GM12878 (cell line): ENCODE data around the gene SEC63. TPM values are rescaled to one million over a fixed set of nuclear protein-coding genes. Genes with fewer than 3 reads are reported as not detected.

Experiments used
- ATAC-seq: fragments of 200-7000 bp; cut with Tn5 transposase; 3 replicates; pipeline ENCODE4 v1.9.1; 2020; ENCODE audit warnings: mild to moderate bottlenecking, moderate library complexity
- BruUV-seq: library from RNA; stranded (reverse); fragments of 400-500 nt; replicated peaks from 2 replicates; lab custom pipeline; 2021; lab: Mats Ljungman, UMichigan
- CTCF ChIA-PET: fragments of 300-600 bp; sonication (Branson Sonifier 250); formaldehyde crosslinking; extraction: SDS; loops from one replicate; lab custom pipeline; 2021; ENCODE audit warnings: inconsistent platforms; lab: Yijun Ruan, JAX
- POLR2A ChIA-PET: fragments of 350-600 bp; formaldehyde crosslinking; extraction: SDS; loops from one replicate; lab custom pipeline; 2021; ENCODE audit warnings: inconsistent platforms; lab: Charles Lee
- RAD21 ChIA-PET: fragments of 300-600 bp; sonication (Branson Sonifier 250); formaldehyde crosslinking; loops from one replicate; lab custom pipeline; 2023; ENCODE audit warnings: antibody characterized with exemption; ENCODE audit not compliant: unreplicated experiment; lab: Charles Lee
- SMC1A ChIA-PET: fragments of 300-600 bp; sonication (Branson Sonifier 250); formaldehyde crosslinking; loops from one replicate; lab custom pipeline; 2023; ENCODE audit not compliant: unreplicated experiment, uncharacterized antibody; lab: Charles Lee
- DNase-seq: peaks from one replicate; pipeline ENCODE4 v3.0.0-alpha.2; 2011; ENCODE audit warnings: low read depth, low spot score
- FAIRE-seq: peaks from 3 replicates; lab custom pipeline; 2011; peaks lifted over from hg19 to GRCh38; lab: Jason Lieb, UNC
- H2AFZ ChIP-seq: 2 replicates; pipeline ENCODE4 v1.6.0; 2011; ENCODE audit warnings: low read depth, low read length, control low read depth; ENCODE audit not compliant: control insufficient read depth
- H3K27ac ChIP-seq: 2 replicates; pipeline ENCODE4 v1.5.1; 2011; ENCODE audit warnings: control low read depth; ENCODE audit not compliant: control insufficient read depth, insufficient read depth
- H3K27me3 ChIP-seq, 2 experiments: replicated peaks in 1 of 2; 2 replicates each; pipeline versions ENCODE4 v1.6.0 to v1.6.1; 2011; ENCODE audit warnings: low read length in 1 of 2; ENCODE audit not compliant: control insufficient read depth in 2 of 2, insufficient read depth in 2 of 2
- H3K36me3 ChIP-seq, 2 experiments: 2 replicates each; pipeline ENCODE4 v1.5.1; 2011; ENCODE audit warnings: low read length in 1 of 2; ENCODE audit not compliant: control insufficient read depth in 2 of 2, insufficient read depth in 2 of 2
- H3K4me1 ChIP-seq: 2 replicates; pipeline ENCODE4 v1.6.1; 2011; ENCODE audit warnings: mild to moderate bottlenecking, low read length, moderate library complexity, mixed read lengths; ENCODE audit not compliant: control insufficient read depth, insufficient read depth
- H3K4me2 ChIP-seq: 2 replicates; pipeline ENCODE4 v1.6.0; 2011; ENCODE audit warnings: control low read depth; ENCODE audit not compliant: control insufficient read depth, insufficient read depth
- H3K4me3 ChIP-seq: fragments of 200-600 bp; sonication (generic); 2 replicates; pipeline ENCODE4 v1.5.1; 2016
- H3K79me2 ChIP-seq: 2 replicates; pipeline ENCODE4 v1.6.0; 2011; ENCODE audit warnings: low read length; ENCODE audit not compliant: control insufficient read depth, insufficient read depth
- H3K9ac ChIP-seq: 2 replicates; pipeline ENCODE4 v1.8.0; 2011; ENCODE audit warnings: low read length, control low read depth, mixed read lengths; ENCODE audit not compliant: control insufficient read depth, insufficient read depth
- H3K9me3 ChIP-seq: replicated peaks from 3 replicates; pipeline ENCODE4 v1.5.1; 2011; ENCODE audit warnings: mild to moderate bottlenecking, low read length; ENCODE audit not compliant: control insufficient read depth, insufficient read depth
- H4K20me1 ChIP-seq: 2 replicates; pipeline ENCODE4 v1.6.0; 2011; ENCODE audit not compliant: control insufficient read depth, insufficient read depth
- BACH1 ChIP-seq: fragments of 450-650 bp; IDR thresholded peaks from 2 replicates; pipeline ENCODE4 v1.6.1; 2017; ENCODE audit warnings: mild to moderate bottlenecking, borderline replicate concordance
- BHLHE40 ChIP-seq, 2 experiments: fragments of 450-650 bp in 1 of 2; IDR thresholded peaks; 2 replicates each; pipeline ENCODE4 v1.6.1; 2011 to 2017; ENCODE audit warnings: low read depth in 2 of 2, borderline replicate concordance in 1 of 2, improper control_type of control experiment in 1 of 2, low read length in 1 of 2, mild to moderate bottlenecking in 1 of 2
- BRCA1 ChIP-seq: IDR thresholded peaks from 2 replicates; pipeline ENCODE4 v1.6.1; 2011; ENCODE audit warnings: low read depth, low read length, improper control_type of control experiment
- CREB1 ChIP-seq: IDR thresholded peaks from 2 replicates; pipeline ENCODE4 v1.6.1; 2012; ENCODE audit warnings: low read depth, mild to moderate bottlenecking, inconsistent platforms
- CREM ChIP-seq: IDR thresholded peaks from 2 replicates; pipeline ENCODE4 v1.6.1; 2014; ENCODE audit warnings: antibody characterized with exemption, low read depth
- EZH2 ChIP-seq: IDR thresholded peaks from 2 replicates; pipeline ENCODE4 v1.6.1; 2012; ENCODE audit warnings: low read depth, mild to moderate bottlenecking, control low read depth, inconsistent platforms, low read length, borderline replicate concordance; ENCODE audit not compliant: control insufficient read depth
- HCFC1 ChIP-seq: fragments of 150-350 bp; IDR thresholded peaks from 2 replicates; pipeline ENCODE4 v1.6.1; 2014; ENCODE audit warnings: low read length
- IKZF2 ChIP-seq, 2 experiments: fragments of 450-650 bp; IDR thresholded peaks; 2 replicates each; pipeline ENCODE4 v1.6.1; 2017; ENCODE audit warnings: mild to moderate bottlenecking in 2 of 2, moderate library complexity in 2 of 2
- RCOR1 ChIP-seq: conservative IDR thresholded peaks from 2 replicates; pipeline ENCODE4 v1.6.1; 2012; ENCODE audit warnings: low read depth, low read length, improper control_type of control experiment
- SMC3 ChIP-seq: IDR thresholded peaks from 2 replicates; pipeline ENCODE4 v1.6.1; 2011; ENCODE audit warnings: low read length, improper control_type of control experiment, borderline replicate concordance
- TCF3 ChIP-seq: IDR thresholded peaks from 2 replicates; pipeline ENCODE4 v1.6.1; 2012; ENCODE audit warnings: low read depth, mild to moderate bottlenecking, low read length, borderline replicate concordance; ENCODE audit not compliant: insufficient read depth
- ZBTB4 ChIP-seq: fragments of 450-650 bp; formaldehyde crosslinking; IDR thresholded peaks from 2 replicates; pipeline ENCODE4 v1.4.0; 2022; ENCODE audit warnings: mild to moderate bottlenecking, moderate library complexity
- ZSCAN29 ChIP-seq: fragments of 450-650 bp; IDR thresholded peaks from 2 replicates; pipeline ENCODE4 v1.6.1; 2017; ENCODE audit warnings: mild to moderate bottlenecking, moderate library complexity
- WGBS: methylation state at CpG from one replicate; pipeline ENCODE4 v1.1.6; 2016; ENCODE audit warnings: low lambda C conversion rate; ENCODE audit not compliant: insufficient replicate concordance, insufficient coverage; ENCODE audit errors: missing lambda C conversion rate; 5-methylcytosine and 5-hydroxymethylcytosine counted together
- in situ Hi-C: fragments of 300-500 bp; cut with MboI; formaldehyde crosslinking; loops from 9 replicates; pipeline ENCODE4 v1.14.3; 2018; ENCODE audit warnings: mixed read lengths
- intact Hi-C: fragments of 100-400 bp; cut with micrococcal nuclease; formaldehyde crosslinking; loops from one replicate; pipeline ENCODE4 v1.14.2; 2022; ENCODE audit not compliant: unreplicated experiment
- polyA plus RNA-seq, 11 experiments: library from polyadenylated mRNA; depleted of rRNA in 4 of 11; unstranded in 6 of 11; stranded (reverse) in 5 of 11; fragments of >200 nt; fragmentation: Nextera tagmentation in 4 of 11; fragmentation: Illumina TruSeq in 1 of 11; extraction: Ambion mirVana in 4 of 11; extraction: Trizol in 1 of 11; gene quantifications; 1 replicate in 1 of 11; 2 replicates in 10 of 11; pipeline versions ENCODE4 v1.2.1 to v1.2.3, GENCODE V29; 2011 to 2016; ENCODE audit warnings: inconsistent platforms in 2 of 11, missing spikeins in 2 of 11, low read depth in 1 of 11
- total RNA-seq, 4 experiments: library from RNA; depleted of rRNA in 3 of 4; stranded (reverse); fragments of >200 nt in 3 of 4; fragmentation: Illumina TruSeq in 1 of 4; extraction: Trizol in 1 of 4; gene quantifications; 2 replicates each; pipeline versions ENCODE4 v1.2.1 to v1.2.3, GENCODE V29; 2013 to 2021

The SEC63 gene
- total and polyA plus RNA-seq, 10 of the 15 experiments (the other 5 are each of a cell fraction or from before 2014, with no cell fraction given) = 10.1 to 87.0 (median 34.3) TPM

DNA sequence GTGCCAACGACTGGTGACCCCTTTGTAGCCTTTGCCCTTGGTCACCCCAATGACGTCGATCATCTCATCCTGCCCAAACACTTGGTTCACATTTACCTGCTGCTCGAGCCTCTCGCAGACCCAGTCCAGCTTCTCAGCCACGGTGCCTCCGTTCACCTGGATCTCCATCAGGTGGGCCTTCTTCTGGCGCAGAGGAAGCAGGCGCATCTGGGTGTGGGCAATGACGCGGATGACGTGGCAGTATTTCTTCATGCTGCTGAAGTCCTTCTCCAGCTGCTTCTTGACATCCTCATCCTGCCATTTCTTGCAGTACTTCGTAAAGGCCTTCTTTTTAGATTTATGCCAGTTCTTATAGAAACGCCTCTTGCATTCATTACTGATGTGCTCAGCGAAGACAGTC, 46.9 kb upstream of the SEC63 start:
- Histone ChIP-seq H3K9me3 (no peaks in the 10 kb centered on the region; the same call in 1 of the 3 replicates), H3K4me3 (no peak overlapping the region), H4K20me1 (no peaks in the 10 kb centered on the region), H3K4me2 (no peak overlapping the region), H3K79me2 (no peaks in the 10 kb centered on the region), H3K4me1 (no peaks in the 10 kb centered on the region), H3K36me3 (no peaks in the 10 kb centered on the region), H3K27me3 (no peaks in the 10 kb centered on the region; a peak in 1 of 4 replicates), H2AFZ (no peak overlapping the region), H3K27ac (no peak overlapping the region), H3K9ac (no peak overlapping the region)
- ChIA-PET POLR2A (no interaction called here), CTCF (interaction anchor here (0.7 kb wide), 1 partner anchor 33 kb away, joined by 4 read pairs; no protein-coding TSS in a partner anchor), RAD21 (no interaction called here)
- DNase-seq (no peak), FAIRE-seq (no peak), ATAC-seq (no peak)
- BruUV-seq = no TSS peak
- intact Hi-C loops (no loop called here), in situ Hi-C loops (no loop called here)
- WGBS = 60% methylated on average over 15 of the region's 15 CpGs
- TF ChIP-seq CREB1 (no peak), BHLHE40 (IDR thresholded peaks at IDR 0.05; ENCODE audit: borderline replicate concordance in 1 of 2, low read depth in 2 of 2, low read length in 1 of 2) (no peak), IKZF2 (IDR thresholded peaks at IDR 0.05) (no peak), SMC3 (no peak), ZSCAN29 (no peak), EZH2 (no peak), TCF3 (no peak), RCOR1 (no peak), BRCA1 (no peak), BACH1 (no peak), CREM (no peak), HCFC1 (no peak), ZBTB4 (no peak)
- TF ChIP-seq, all 136 proteins: peak for 0
- SMC1A ChIA-PET = no interaction called here
